Measurements from ENCODE around the gene NUP85.

GRCh38 chr17:75227729-75228128, 22.2 kb downstream of the NUP85 start:
- TF ChIP-seq POLR2A (IDR thresholded peaks at IDR 0.05; ENCODE audit: low read depth, low read length) (no peak), CTCF (IDR thresholded peaks at IDR 0.05; ENCODE audit: extremely low read depth in 1 of 2, insufficient read depth in 1 of 2, low read depth in 1 of 2, low read length in 2 of 2) (no peak), EZH2 (IDR thresholded peaks at IDR 0.05; ENCODE audit: borderline replicate concordance, low read depth, low read length, severe bottlenecking) (no peak), MAX (IDR thresholded peaks at IDR 0.05; ENCODE audit: insufficient read depth, insufficient read length) (no peak), GATA2 (IDR thresholded peaks at IDR 0.05; ENCODE audit: insufficient read depth, insufficient read length, low read depth, low read length) (no peak), JUN (IDR thresholded peaks at IDR 0.05; ENCODE audit: borderline replicate concordance, insufficient read depth, insufficient read length, low read depth) (no peak)
